IMR-90 (cell line): Measurements from ENCODE around the gene POLE4. TPM values are rescaled to one million over a fixed set of nuclear protein-coding genes. Genes with fewer than 3 reads are reported as not detected.
A peak's percentile ranks its signal among the peaks of the same experiment; 100 is the strongest.

Experiments used
- ATAC-seq: fragments of 200-7000 bp; cut with Tn5 transposase; 2 replicates; pipeline ENCODE4 v1.9.1; 2020; ENCODE audit warnings: low read depth, mild to moderate bottlenecking, moderate library complexity
- BruUV-seq: library from RNA; stranded (reverse); fragments of 400-500 nt; replicated peaks from 2 replicates; lab custom pipeline; 2021; lab: Mats Ljungman, UMichigan
- CTCF ChIA-PET: fragments of 300-600 bp; formaldehyde crosslinking; extraction: SDS; loops from one replicate; lab custom pipeline; 2021; ENCODE audit warnings: antibody characterized with exemption; lab: Yijun Ruan, JAX
- POLR2A ChIA-PET: fragments of 300-600 bp; sonication (Branson Sonifier 250); formaldehyde crosslinking; loops from one replicate; lab custom pipeline; 2022; ENCODE audit warnings: antibody characterized with exemption; ENCODE audit not compliant: unreplicated experiment; lab: Charles Lee
- DNase-seq: peaks from one replicate; pipeline ENCODE4 v3.0.0; 2013
- H2AFZ ChIP-seq: replicated peaks from 2 replicates; pipeline ENCODE3; 2013; ENCODE audit warnings: low read length, mild to moderate bottlenecking; ENCODE audit not compliant: poor library complexity
- H2AK5ac ChIP-seq: 2 replicates; pipeline ENCODE4 v1.6.1; 2013; ENCODE audit warnings: low read depth, low read length, inconsistent platforms
- H2AK9ac ChIP-seq: replicated peaks from 2 replicates; pipeline ENCODE3; 2013; ENCODE audit warnings: mild to moderate bottlenecking, low read depth, low read length, moderate library complexity; ENCODE audit not compliant: poor library complexity
- H2BK120ac ChIP-seq: 2 replicates; pipeline ENCODE4 v1.6.1; 2013; ENCODE audit warnings: low read depth, low read length, inconsistent platforms
- H2BK15ac ChIP-seq: 3 replicates; pipeline ENCODE4 v1.6.1; 2013; ENCODE audit warnings: low read depth, low read length, inconsistent platforms
- H2BK20ac ChIP-seq: 2 replicates; pipeline ENCODE4 v1.6.1; 2013; ENCODE audit warnings: low read depth, mild to moderate bottlenecking, inconsistent platforms, low read length, moderate library complexity
- H2BK5ac ChIP-seq: 2 replicates; pipeline ENCODE4 v1.6.1; 2013; ENCODE audit warnings: mild to moderate bottlenecking, low read depth, low read length, inconsistent platforms; ENCODE audit not compliant: poor library complexity, severe bottlenecking
- H3K14ac ChIP-seq: replicated peaks from 2 replicates; pipeline ENCODE4 v1.6.1; 2013; ENCODE audit warnings: low read depth, low read length, inconsistent platforms
- H3K18ac ChIP-seq: 2 replicates; pipeline ENCODE4 v1.6.1; 2013; ENCODE audit warnings: low read depth, low read length, control low read depth
- H3K23ac ChIP-seq: 2 replicates; pipeline ENCODE4 v1.6.1; 2013; ENCODE audit warnings: low read depth, low read length, inconsistent platforms
- H3K27ac ChIP-seq: 2 replicates; pipeline ENCODE4 v1.5.1; 2013; ENCODE audit warnings: mild to moderate bottlenecking, control low read depth, low read length; ENCODE audit not compliant: insufficient read depth
- H3K27me3 ChIP-seq: 2 replicates; pipeline ENCODE4 v1.6.1; 2013; ENCODE audit warnings: low read length; ENCODE audit not compliant: control insufficient read depth, insufficient read depth
- H3K36me3 ChIP-seq: 2 replicates; pipeline ENCODE4 v1.6.1; 2013; ENCODE audit warnings: low read length, mixed read lengths; ENCODE audit not compliant: control insufficient read depth, insufficient read depth
- H3K4ac ChIP-seq: 2 replicates; pipeline ENCODE4 v1.6.1; 2013; ENCODE audit warnings: low read depth, low read length, inconsistent platforms
- H3K4me1 ChIP-seq: 2 replicates; pipeline ENCODE4 v1.6.1; 2013; ENCODE audit warnings: low read length, mixed read lengths; ENCODE audit not compliant: control insufficient read depth, insufficient read depth
- H3K4me2 ChIP-seq: 2 replicates; pipeline ENCODE4 v1.6.1; 2013; ENCODE audit warnings: low read depth, mild to moderate bottlenecking, control low read depth, low read length, moderate library complexity
- H3K4me3 ChIP-seq: 2 replicates; pipeline ENCODE4 v1.5.1; 2013; ENCODE audit warnings: low read depth, mild to moderate bottlenecking, control low read depth, low read length, moderate library complexity; ENCODE audit not compliant: insufficient read depth
- H3K56ac ChIP-seq: 2 replicates; pipeline ENCODE4 v1.6.1; 2013; ENCODE audit warnings: low read length, inconsistent platforms; ENCODE audit not compliant: insufficient read depth; ENCODE audit errors: extremely low read depth
- H3K79me1 ChIP-seq, 2 experiments: 2 replicates each; pipeline ENCODE4 v1.6.1; 2013; ENCODE audit warnings: low read length in 2 of 2, inconsistent platforms in 1 of 2, low read depth in 1 of 2
- H3K9ac ChIP-seq: 2 replicates; pipeline ENCODE4 v1.6.1; 2013; ENCODE audit warnings: low read depth, low read length, control low read depth
- H3K9me1 ChIP-seq: 2 replicates; pipeline ENCODE4 v1.6.1; 2013; ENCODE audit warnings: low read length, inconsistent platforms; ENCODE audit not compliant: insufficient read depth
- H3K9me3 ChIP-seq: 2 replicates; pipeline ENCODE4 v1.6.1; 2013; ENCODE audit warnings: low read length; ENCODE audit not compliant: control insufficient read depth, insufficient read depth
- H4K20me1 ChIP-seq: 2 replicates; pipeline ENCODE4 v1.6.1; 2013; ENCODE audit warnings: low read length, inconsistent platforms; ENCODE audit not compliant: insufficient read depth
- H4K5ac ChIP-seq: 2 replicates; pipeline ENCODE4 v1.6.1; 2013; ENCODE audit warnings: mild to moderate bottlenecking, low read depth, low read length, control low read depth
- H4K8ac ChIP-seq, 2 experiments: 2 replicates each; pipeline ENCODE4 v1.6.1; 2013; ENCODE audit warnings: low read depth in 2 of 2, low read length in 2 of 2, control low read depth in 1 of 2, inconsistent platforms in 1 of 2
- H4K91ac ChIP-seq: 2 replicates; pipeline ENCODE4 v1.6.1; 2013; ENCODE audit warnings: low read depth, low read length, inconsistent platforms; ENCODE audit not compliant: insufficient read depth
- BHLHE40 ChIP-seq: fragments of 150-350 bp; IDR thresholded peaks from 2 replicates; pipeline ENCODE4 v1.6.1; 2016; ENCODE audit warnings: mild to moderate bottlenecking, low read depth, low read length
- CEBPB ChIP-seq: IDR thresholded peaks from 2 replicates; pipeline ENCODE4 v1.6.1; 2012; ENCODE audit warnings: low read depth, low read length, improper control_type of control experiment
- CHD1 ChIP-seq: IDR thresholded peaks from 2 replicates; pipeline ENCODE4 v1.6.1; 2012; ENCODE audit warnings: low read depth, low read length, improper control_type of control experiment
- CTCF ChIP-seq: conservative IDR thresholded peaks from 2 replicates; pipeline ENCODE4 v1.5.1; 2012; ENCODE audit warnings: mild to moderate bottlenecking, low read depth, low read length, improper control_type of control experiment
- ELK1 ChIP-seq: fragments of 150-350 bp; IDR thresholded peaks from 2 replicates; pipeline ENCODE4 v1.6.1; 2016; ENCODE audit warnings: low read depth, mild to moderate bottlenecking, low read length, moderate library complexity, borderline replicate concordance
- FOS ChIP-seq: fragments of 150-350 bp; IDR thresholded peaks from 2 replicates; pipeline ENCODE4 v1.6.1; 2016; ENCODE audit warnings: low read depth, low read length
- MAFK ChIP-seq: IDR thresholded peaks from 2 replicates; pipeline ENCODE4 v1.6.1; 2012; ENCODE audit warnings: low read depth, low read length, improper control_type of control experiment
- MAZ ChIP-seq: IDR thresholded peaks from 2 replicates; pipeline ENCODE4 v1.6.1; 2012; ENCODE audit warnings: low read depth, mild to moderate bottlenecking, low read length, improper control_type of control experiment, moderate library complexity, borderline replicate concordance
- MXI1 ChIP-seq: IDR thresholded peaks from 2 replicates; pipeline ENCODE4 v1.6.1; 2012; ENCODE audit warnings: low read depth, mild to moderate bottlenecking, low read length, moderate library complexity, borderline replicate concordance
- NFE2L2 ChIP-seq: fragments of 150-350 bp; IDR thresholded peaks from 2 replicates; pipeline ENCODE4 v1.6.1; 2016; ENCODE audit warnings: low read depth, mild to moderate bottlenecking, low read length
- POLR2A ChIP-seq: IDR thresholded peaks from 2 replicates; pipeline ENCODE4 v1.6.1; 2012; ENCODE audit warnings: mild to moderate bottlenecking, low read depth, low read length
- RCOR1 ChIP-seq: IDR thresholded peaks from 2 replicates; pipeline ENCODE4 v1.6.1; 2012; ENCODE audit warnings: mild to moderate bottlenecking, low read length, improper control_type of control experiment; ENCODE audit not compliant: insufficient replicate concordance
- RFX5 ChIP-seq: IDR thresholded peaks from 2 replicates; pipeline ENCODE4 v1.8.0; 2012; ENCODE audit warnings: low read depth, mild to moderate bottlenecking, low read length, moderate library complexity
- SMC3 ChIP-seq: fragments of 150-350 bp; IDR thresholded peaks from 2 replicates; pipeline ENCODE4 v1.6.1; 2016; ENCODE audit warnings: low read depth, mild to moderate bottlenecking, antibody characterized with exemption, low read length, moderate library complexity
- USF2 ChIP-seq: fragments of 150-350 bp; IDR thresholded peaks from 2 replicates; pipeline ENCODE4 v1.6.1; 2017; ENCODE audit warnings: mild to moderate bottlenecking, antibody characterized with exemption, low read length, low read depth
- WGBS, 2 experiments: methylation state at CpG; one replicate each; pipeline versions ENCODE4 v1.1.5 to v1.1.7; 2013; ENCODE audit warnings: missing lambda C conversion rate in 2 of 2; ENCODE audit not compliant: insufficient read length in 1 of 2; ENCODE audit errors: extremely low coverage in 2 of 2; 5-methylcytosine and 5-hydroxymethylcytosine counted together
- dilution Hi-C: fragments of 300-500 bp; cut with HindIII; formaldehyde crosslinking; loops from one replicate; pipeline ENCODE4 v1.14.3; 2018; ENCODE audit warnings: low sequenced_read_pairs; ENCODE audit not compliant: unreplicated experiment
- in situ Hi-C: fragments of 300-500 bp; cut with MboI; formaldehyde crosslinking; loops from 3 replicates; pipeline ENCODE4 v1.14.3; 2019; ENCODE audit warnings: low sequenced_read_pairs, inconsistent platforms, mixed read lengths
- intact Hi-C: fragments of 100-400 bp; cut with micrococcal nuclease; formaldehyde crosslinking; loops from 2 replicates; pipeline ENCODE4 v1.10.0; 2022
- polyA plus RNA-seq, 3 experiments: library from polyadenylated mRNA; depleted of rRNA; stranded (reverse); fragments of >200 nt; gene quantifications; 2 replicates each; pipeline ENCODE4 v1.2.3, GENCODE V29; 2012; ENCODE audit warnings: low replicate concordance in 1 of 3
- total RNA-seq: library from RNA; depleted of rRNA; stranded (reverse); fragments of >200 nt; gene quantifications from 2 replicates; pipeline ENCODE4 v1.2.3, GENCODE V29; 2012

Gene POLE4
- total and polyA plus RNA-seq, 2 of the 4 experiments (the other 2 are of a cell fraction), result 9.0 to 23.9 TPM

GRCh38 chr2:74959106-74959751, 786 bp downstream of the POLE4 start:
- no peak overlapping the region for H3K56ac ChIP-seq
- WGBS, 2 experiments, result no CpG with 5 or more reads among the region's 10 CpGs
- intact Hi-C loops, result no loop called here
- TF ChIP-seq SMC3, result no peak
- TF ChIP-seq BHLHE40, result no peak
- no peak for TF ChIP-seq CHD1
- TF ChIP-seq MAFK, result no peak
- TF ChIP-seq MXI1, result no peak
- TF ChIP-seq CEBPB, result no peak
- TF ChIP-seq RFX5, result no peak
- no peak for TF ChIP-seq CTCF
- TF ChIP-seq ELK1, result no peak
- no peak for TF ChIP-seq POLR2A
- no peak for TF ChIP-seq NFE2L2
- TF ChIP-seq RCOR1, result no peak
- no peak for TF ChIP-seq FOS
- no peak for TF ChIP-seq MAZ
- no peak for TF ChIP-seq USF2

More at GRCh38 chr2:74959106-74959751, 786 bp downstream of the POLE4 start:
- no peak overlapping the region for H2BK20ac ChIP-seq
- H2BK5ac ChIP-seq, result no peak overlapping the region
- H4K20me1 ChIP-seq, result no peaks in the 10 kb centered on the region
- ATAC-seq (no peak), DNase-seq (no peak)
- H3K9me1 ChIP-seq, result 0 out of 2 replicates have a peak, but pooled peaks cover 4% of the 10 kb centered on the region
- dilution Hi-C loops, result no loop called here
- H3K79me1 ChIP-seq, result peaks cover 16 to 29% of the 10 kb centered on the region in 2 experiments; a peak in 3 of 4 replicates
- H3K27me3 ChIP-seq, result no peaks in the 10 kb centered on the region
- no peak overlapping the region for H3K9ac ChIP-seq
- ChIA-PET CTCF (no interaction called here), POLR2A (no interaction called here)
- peak overlapping the region; percentile 83 for H3K4me2 ChIP-seq
- peak overlapping the region; percentile 100 for H2AFZ ChIP-seq
- H3K4me1 ChIP-seq, result peaks cover 2% of the 10 kb centered on the region
- H4K91ac ChIP-seq, result no peak overlapping the region
- no peaks in the 10 kb centered on the region for H3K36me3 ChIP-seq
- H2AK5ac ChIP-seq, result peak overlapping the region; percentile 7; the same call in 1 of the 2 replicates
- peak overlapping the region; percentile 3 for H2AK9ac ChIP-seq
- no peak overlapping the region; the same call in 1 of the 2 replicates for H3K4ac ChIP-seq
- H2BK120ac ChIP-seq, result no peak overlapping the region
- H3K4me3 ChIP-seq, result peak overlapping the region; percentile 99
- peak overlapping the region; percentile 15; the same call in 1 of the 2 replicates for H3K18ac ChIP-seq
- H3K23ac ChIP-seq, result no peak overlapping the region
- no peak overlapping the region for H3K27ac ChIP-seq
- peaks cover 2% of the 10 kb centered on the region; the same call in 1 of the 2 replicates for H3K9me3 ChIP-seq
- BruUV-seq, result no TSS peak
- in situ Hi-C loops, result no loop called here
- H4K8ac ChIP-seq, result peak overlapping the region; percentile 74 to 83
- H4K5ac ChIP-seq, result peak overlapping the region; percentile 33; the same call in 1 of the 2 replicates
- H2BK15ac ChIP-seq, result no peak overlapping the region
- no peak overlapping the region; the same call in 1 of the 2 replicates for H3K14ac ChIP-seq
